HL-60 (cell line): ENCODE measurements around the gene ANKRD18A.

ENCODE experiments used
- DNase-seq, 2 experiments: peaks; one replicate each; pipeline ENCODE4 v3.0.0-alpha.2; 2010 to 2020; ENCODE audit warnings: low read depth in 1 of 2, low spot score in 1 of 2
- H3K27ac ChIP-seq: fragments of 250-450 bp; sonication (Bioruptor Pico); replicated peaks from 2 replicates; pipeline ENCODE4 v1.5.1; 2020; ENCODE audit warnings: mild to moderate bottlenecking, moderate library complexity
- H3K27me3 ChIP-seq: fragments of 250-450 bp; sonication (Bioruptor Pico); 2 replicates; pipeline ENCODE4 v1.5.1; 2021; ENCODE audit warnings: mild to moderate bottlenecking, moderate library complexity; ENCODE audit not compliant: insufficient read depth, poor library complexity, severe bottlenecking
- H3K4me3 ChIP-seq: replicated peaks from 2 replicates; pipeline ENCODE4 v1.5.1; 2011; ENCODE audit warnings: mild to moderate bottlenecking, control low read depth, low read length; ENCODE audit not compliant: insufficient read depth
- GABPA ChIP-seq: IDR thresholded peaks from 2 replicates; pipeline ENCODE4 v1.6.1; 2012; ENCODE audit warnings: low read depth
- POLR2AphosphoS5 ChIP-seq: IDR thresholded peaks from 2 replicates; pipeline ENCODE4 v1.6.1; 2012; ENCODE audit warnings: low read depth
- REST ChIP-seq: IDR thresholded peaks from 2 replicates; pipeline ENCODE4 v1.6.1; 2012; ENCODE audit warnings: low read depth; ENCODE audit not compliant: insufficient replicate concordance
- SPI1 ChIP-seq: IDR thresholded peaks from 2 replicates; pipeline ENCODE4 v1.6.1; 2012; ENCODE audit warnings: low read depth, mild to moderate bottlenecking, borderline replicate concordance
- TF ChIP-seq, protein P1 (sequence below): IDR thresholded peaks from one replicate; pipeline ENCODE4 v1.5.1; 2011; ENCODE audit warnings: low read length, control low read depth, inconsistent platforms; ENCODE audit not compliant: insufficient read depth

Gene ANKRD18A

DNA sequence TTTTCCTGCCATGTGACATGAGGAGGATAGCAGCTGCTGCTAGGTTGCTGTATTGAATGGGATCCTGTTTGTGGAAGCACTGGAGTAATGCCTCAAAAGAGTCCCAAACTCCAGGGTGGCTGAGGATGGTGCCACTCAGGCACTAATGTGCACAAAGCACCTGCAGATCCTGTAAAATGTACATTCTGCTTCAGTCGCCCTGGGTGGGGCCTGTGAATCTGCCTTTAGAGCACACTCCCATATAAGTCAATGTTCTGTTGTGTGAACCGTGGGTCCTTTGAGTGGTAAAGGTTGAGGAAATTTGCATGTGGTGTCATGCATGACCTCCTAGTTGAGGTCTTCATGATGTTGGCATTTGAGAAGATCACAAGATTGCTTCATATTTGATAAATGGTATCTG lies 31.6 kb upstream of the ANKRD18A start:
- no peak for DNase-seq
- H3K27ac ChIP-seq, result no peak overlapping the region
- H3K4me3 ChIP-seq, result no peak overlapping the region
- TF ChIP-seq POLR2AphosphoS5 (no peak), SPI1 (no peak)
- H3K27me3 ChIP-seq, result no peaks in the 10 kb centered on the region

DNA sequence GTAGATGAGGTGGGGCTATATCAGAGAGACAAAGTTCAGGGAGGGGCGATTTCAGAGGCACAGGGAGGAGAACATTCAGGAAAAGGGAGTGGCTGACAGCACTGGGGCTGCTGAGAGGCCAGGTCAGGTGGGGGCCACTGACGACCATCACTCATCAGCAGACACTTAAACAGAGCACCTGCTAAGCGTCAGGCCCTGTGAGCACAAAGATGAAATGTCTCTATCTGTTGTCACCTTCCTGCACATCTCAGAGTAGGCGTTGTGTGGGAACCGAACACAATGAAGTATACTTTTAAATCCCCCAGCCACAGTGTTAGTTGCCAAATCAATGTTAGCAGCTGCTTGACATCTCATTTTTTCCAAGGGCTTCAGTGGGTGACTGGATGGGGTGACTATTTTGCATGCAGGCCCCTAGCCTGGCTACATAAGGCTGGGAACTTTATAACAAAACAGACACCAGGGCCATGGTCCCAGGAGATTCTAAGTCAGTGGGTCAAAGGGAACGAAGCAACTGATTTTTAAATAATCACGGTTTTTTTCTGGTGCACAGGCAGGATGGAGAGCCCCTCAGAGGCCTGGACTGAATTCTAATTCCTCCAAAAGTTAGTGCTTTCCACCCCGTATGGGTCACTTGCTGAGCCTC lies 31.1 kb upstream of the ANKRD18A start:
- DNase-seq, result no peak
- no peak for TF ChIP-seq SPI1
- TF ChIP-seq REST, result no peak
- TF ChIP-seq POLR2AphosphoS5, result no peak
- TF ChIP-seq, protein P1, sequence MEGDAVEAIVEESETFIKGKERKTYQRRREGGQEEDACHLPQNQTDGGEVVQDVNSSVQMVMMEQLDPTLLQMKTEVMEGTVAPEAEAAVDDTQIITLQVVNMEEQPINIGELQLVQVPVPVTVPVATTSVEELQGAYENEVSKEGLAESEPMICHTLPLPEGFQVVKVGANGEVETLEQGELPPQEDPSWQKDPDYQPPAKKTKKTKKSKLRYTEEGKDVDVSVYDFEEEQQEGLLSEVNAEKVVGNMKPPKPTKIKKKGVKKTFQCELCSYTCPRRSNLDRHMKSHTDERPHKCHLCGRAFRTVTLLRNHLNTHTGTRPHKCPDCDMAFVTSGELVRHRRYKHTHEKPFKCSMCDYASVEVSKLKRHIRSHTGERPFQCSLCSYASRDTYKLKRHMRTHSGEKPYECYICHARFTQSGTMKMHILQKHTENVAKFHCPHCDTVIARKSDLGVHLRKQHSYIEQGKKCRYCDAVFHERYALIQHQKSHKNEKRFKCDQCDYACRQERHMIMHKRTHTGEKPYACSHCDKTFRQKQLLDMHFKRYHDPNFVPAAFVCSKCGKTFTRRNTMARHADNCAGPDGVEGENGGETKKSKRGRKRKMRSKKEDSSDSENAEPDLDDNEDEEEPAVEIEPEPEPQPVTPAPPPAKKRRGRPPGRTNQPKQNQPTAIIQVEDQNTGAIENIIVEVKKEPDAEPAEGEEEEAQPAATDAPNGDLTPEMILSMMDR, result no peak
- TF ChIP-seq GABPA, result no peak
- H3K27me3 ChIP-seq, result no peaks in the 10 kb centered on the region
- H3K4me3 ChIP-seq, result no peak overlapping the region
- H3K27ac ChIP-seq, result no peak overlapping the region

- DNase-seq, result no peak
- H3K4me3 ChIP-seq, result no peak overlapping the region
Measured at GRCh38 chr9:38650564-38650963, 30.2 kb upstream of the ANKRD18A start.

GRCh38 chr9:38649731-38650363 lies 29.5 kb upstream of the ANKRD18A start:
- no peak for DNase-seq
- Histone ChIP-seq H3K27me3 (no peaks in the 10 kb centered on the region), H3K27ac (no peak overlapping the region), H3K4me3 (no peak overlapping the region)
- TF ChIP-seq GABPA (no peak), REST (no peak), POLR2AphosphoS5 (no peak), SPI1 (no peak)
- TF ChIP-seq, protein P1, result no peak

More at GRCh38 chr9:38650564-38650963, 30.2 kb upstream of the ANKRD18A start:
- no peak overlapping the region for H3K27ac ChIP-seq
- no peaks in the 10 kb centered on the region for H3K27me3 ChIP-seq
- TF ChIP-seq GABPA (no peak), POLR2AphosphoS5 (no peak)

- no peak overlapping the region for H3K4me3 ChIP-seq
- no peak for TF ChIP-seq REST
- TF ChIP-seq SPI1, result no peak
- TF ChIP-seq, protein P1, result no peak
- TF ChIP-seq GABPA, result no peak
- TF ChIP-seq POLR2AphosphoS5, result no peak
- H3K27me3 ChIP-seq, result no peaks in the 10 kb centered on the region
- DNase-seq, result no peak
- H3K27ac ChIP-seq, result no peak overlapping the region
Measured at GRCh38 chr9:38644601-38645000, 24.2 kb upstream of the ANKRD18A start.
